ENCODE results near the gene NCOA5.

NCOA5 gene

DNA sequence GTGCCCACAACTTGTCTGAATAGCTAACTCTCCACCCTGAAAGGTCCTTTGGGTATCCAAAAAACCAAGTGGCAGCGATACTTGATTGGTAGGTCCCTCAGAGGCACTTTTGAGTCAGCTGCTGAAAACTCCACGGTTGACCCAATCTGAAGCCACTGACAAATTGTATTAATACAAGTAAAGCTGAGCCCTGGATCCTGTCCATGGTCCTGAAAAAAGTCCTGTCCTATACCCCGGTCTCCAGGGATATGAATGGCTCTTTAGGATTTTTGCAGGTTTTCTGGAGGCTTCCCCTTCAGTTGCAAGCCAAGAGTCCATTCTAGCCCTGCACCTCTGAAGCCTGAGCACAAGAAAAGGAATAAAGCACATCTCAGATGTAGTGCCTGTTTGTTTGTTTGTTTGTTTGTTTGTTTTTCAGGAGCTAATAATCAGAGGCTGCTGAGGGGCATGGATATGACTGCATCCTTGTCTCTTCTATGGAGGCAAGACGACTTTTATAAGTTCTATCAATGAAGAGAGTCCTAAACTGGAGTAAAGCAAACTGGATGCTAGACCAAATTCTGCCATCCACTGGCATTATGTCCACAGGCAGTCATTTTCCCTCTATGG, 62.4 kb downstream of the NCOA5 start:
- Histone ChIP-seq H3K4me3 (ENCODE audit: low read length) (no peak overlapping the region), H3K9me3 (ENCODE audit: control insufficient read depth, low read length) (no peaks in the 10 kb centered on the region), H3K36me3 (ENCODE audit: control insufficient read depth, insufficient read depth, low read length) (no peaks in the 10 kb centered on the region), H3K4me1 (ENCODE audit: control insufficient read depth, insufficient read depth, low read length) (peaks cover 7% of the 10 kb centered on the region), H3K27me3 (ENCODE audit: control insufficient read depth, insufficient read depth, low read length) (peaks cover 71% of the 10 kb centered on the region), H3K9ac (ENCODE audit: low read length) (no peak overlapping the region)

DNA sequence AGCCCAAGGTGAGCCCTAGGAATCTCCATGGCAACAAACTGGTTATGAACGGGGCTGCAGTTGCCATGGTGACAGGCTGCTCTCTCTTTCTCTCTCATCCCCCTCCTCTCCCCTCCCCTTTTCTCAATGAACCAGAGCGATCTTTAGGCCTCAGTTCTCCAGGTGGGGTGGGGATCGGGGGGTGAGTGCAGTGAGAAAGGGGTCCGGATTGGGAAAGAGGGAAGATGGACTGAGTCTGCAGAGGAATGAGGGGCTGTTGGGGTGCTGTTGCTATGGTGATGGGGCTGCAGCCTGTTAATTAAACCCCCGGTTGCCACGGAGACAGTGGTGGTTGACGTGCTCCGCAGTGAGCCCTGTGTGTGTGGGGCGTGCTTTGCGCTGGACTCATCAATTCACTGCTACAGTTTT, 64.4 kb downstream of the NCOA5 start:
- no peak overlapping the region for H3K9ac ChIP-seq (ENCODE audit: low read length)
- no peaks in the 10 kb centered on the region for H3K9me3 ChIP-seq (ENCODE audit: control insufficient read depth, low read length)
- H3K4me1 ChIP-seq (ENCODE audit: control insufficient read depth, insufficient read depth, low read length) = peaks cover 8% of the 10 kb centered on the region
- H3K36me3 ChIP-seq (ENCODE audit: control insufficient read depth, insufficient read depth, low read length) = no peaks in the 10 kb centered on the region
- peaks cover 62% of the 10 kb centered on the region for H3K27me3 ChIP-seq (ENCODE audit: control insufficient read depth, insufficient read depth, low read length)
- H3K4me3 ChIP-seq (ENCODE audit: low read length) = no peak overlapping the region

DNA sequence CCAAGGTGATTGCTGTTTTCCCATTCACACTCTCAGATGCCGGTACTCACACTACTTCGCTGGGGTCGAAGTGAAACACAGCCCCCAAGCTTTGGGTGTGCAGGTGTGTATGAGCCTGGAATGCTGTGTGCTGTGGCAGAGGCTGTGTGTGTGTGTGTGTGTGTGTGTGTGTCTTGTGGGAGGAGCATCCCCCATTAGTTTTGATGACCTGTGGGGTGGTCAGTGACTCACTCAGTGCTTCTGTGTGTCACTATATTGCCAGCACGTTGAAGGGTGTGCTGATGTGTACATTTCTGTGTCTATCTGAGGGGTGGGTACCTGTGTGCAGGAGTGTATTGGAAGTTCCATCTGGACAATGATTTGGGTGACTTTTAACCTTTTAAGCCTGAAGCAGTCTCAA, 65.8 kb downstream of the NCOA5 start:
- H3K9ac ChIP-seq (ENCODE audit: low read length) = no peak overlapping the region
- peaks cover 8% of the 10 kb centered on the region for H3K4me1 ChIP-seq (ENCODE audit: control insufficient read depth, insufficient read depth, low read length)
- peaks cover 51% of the 10 kb centered on the region for H3K27me3 ChIP-seq (ENCODE audit: control insufficient read depth, insufficient read depth, low read length)
- H3K4me3 ChIP-seq (ENCODE audit: low read length) = no peak overlapping the region
- H3K36me3 ChIP-seq (ENCODE audit: control insufficient read depth, insufficient read depth, low read length) = no peaks in the 10 kb centered on the region
- no peaks in the 10 kb centered on the region for H3K9me3 ChIP-seq (ENCODE audit: control insufficient read depth, low read length)

DNA sequence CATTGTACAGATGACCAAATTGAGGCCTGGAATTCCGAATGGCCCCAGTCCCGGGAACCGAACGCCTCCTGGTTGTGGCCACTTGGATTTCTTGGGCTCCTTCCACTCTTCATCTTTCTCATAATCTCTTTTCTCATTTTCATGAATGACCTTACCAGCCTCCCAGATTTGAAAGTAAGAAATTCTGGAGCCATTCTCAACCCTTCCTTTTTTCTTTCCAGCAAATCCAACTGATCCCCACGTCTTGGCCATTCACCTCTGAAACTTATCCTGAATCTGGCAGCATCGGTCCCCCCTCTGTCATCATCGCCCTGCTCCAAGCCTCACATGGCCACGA, 66.6 kb downstream of the NCOA5 start:
- H3K4me3 ChIP-seq (ENCODE audit: low read length) = no peak overlapping the region

DNA sequence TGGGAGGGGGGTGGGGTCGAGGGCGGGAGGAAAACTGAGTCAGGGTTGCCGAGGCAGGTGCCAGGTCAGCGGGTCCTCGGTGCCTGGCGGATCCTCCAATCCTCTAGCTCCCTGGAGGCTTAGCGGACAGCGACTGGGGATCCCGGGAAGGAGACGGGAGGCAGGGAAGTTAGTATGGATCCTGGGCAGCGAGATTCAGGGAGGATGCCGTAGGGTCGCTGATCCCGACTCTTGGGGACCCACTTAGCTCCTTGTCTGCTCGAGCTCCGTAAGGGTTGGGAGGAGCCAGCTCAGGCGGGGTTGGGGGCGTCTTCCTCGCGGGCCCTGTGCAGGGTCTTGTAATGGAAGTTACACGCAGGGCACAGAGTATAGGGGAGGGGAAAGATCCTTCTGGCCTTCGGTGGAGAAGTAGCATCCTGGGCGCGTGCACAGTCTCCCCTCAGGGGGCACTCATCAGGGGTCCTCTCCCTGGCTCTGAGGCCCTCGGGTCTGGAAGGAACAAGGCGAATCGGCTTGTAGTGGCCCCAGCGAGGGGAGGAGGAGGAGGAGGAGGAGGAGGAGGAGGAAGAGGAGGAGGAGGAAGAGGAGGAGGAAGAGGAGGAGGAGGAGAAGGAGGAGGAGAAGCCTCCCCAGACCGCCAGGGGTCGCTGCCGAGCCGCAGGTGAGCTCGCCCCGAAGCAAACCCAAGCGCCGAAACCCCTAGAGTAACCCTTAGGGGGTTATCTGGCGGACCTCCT, 67.2 kb downstream of the NCOA5 start:
- Histone ChIP-seq H3K36me3 (ENCODE audit: control insufficient read depth, insufficient read depth, low read length) (no peaks in the 10 kb centered on the region), H3K9ac (ENCODE audit: low read length) (no peak overlapping the region), H3K9me3 (ENCODE audit: control insufficient read depth, low read length) (no peaks in the 10 kb centered on the region), H3K4me1 (ENCODE audit: control insufficient read depth, insufficient read depth, low read length) (peaks cover 8% of the 10 kb centered on the region), H3K4me3 (ENCODE audit: low read length) (no peak overlapping the region), H3K27me3 (ENCODE audit: control insufficient read depth, insufficient read depth, low read length) (peaks cover 44% of the 10 kb centered on the region)

More for the DNA sequence above, 66.6 kb downstream of the NCOA5 start:
- H3K4me1 ChIP-seq (ENCODE audit: control insufficient read depth, insufficient read depth, low read length) = peaks cover 8% of the 10 kb centered on the region
- H3K9ac ChIP-seq (ENCODE audit: low read length) = no peak overlapping the region
- no peaks in the 10 kb centered on the region for H3K9me3 ChIP-seq (ENCODE audit: control insufficient read depth, low read length)
- no peaks in the 10 kb centered on the region for H3K36me3 ChIP-seq (ENCODE audit: control insufficient read depth, insufficient read depth, low read length)
- peaks cover 47% of the 10 kb centered on the region for H3K27me3 ChIP-seq (ENCODE audit: control insufficient read depth, insufficient read depth, low read length)

DNA sequence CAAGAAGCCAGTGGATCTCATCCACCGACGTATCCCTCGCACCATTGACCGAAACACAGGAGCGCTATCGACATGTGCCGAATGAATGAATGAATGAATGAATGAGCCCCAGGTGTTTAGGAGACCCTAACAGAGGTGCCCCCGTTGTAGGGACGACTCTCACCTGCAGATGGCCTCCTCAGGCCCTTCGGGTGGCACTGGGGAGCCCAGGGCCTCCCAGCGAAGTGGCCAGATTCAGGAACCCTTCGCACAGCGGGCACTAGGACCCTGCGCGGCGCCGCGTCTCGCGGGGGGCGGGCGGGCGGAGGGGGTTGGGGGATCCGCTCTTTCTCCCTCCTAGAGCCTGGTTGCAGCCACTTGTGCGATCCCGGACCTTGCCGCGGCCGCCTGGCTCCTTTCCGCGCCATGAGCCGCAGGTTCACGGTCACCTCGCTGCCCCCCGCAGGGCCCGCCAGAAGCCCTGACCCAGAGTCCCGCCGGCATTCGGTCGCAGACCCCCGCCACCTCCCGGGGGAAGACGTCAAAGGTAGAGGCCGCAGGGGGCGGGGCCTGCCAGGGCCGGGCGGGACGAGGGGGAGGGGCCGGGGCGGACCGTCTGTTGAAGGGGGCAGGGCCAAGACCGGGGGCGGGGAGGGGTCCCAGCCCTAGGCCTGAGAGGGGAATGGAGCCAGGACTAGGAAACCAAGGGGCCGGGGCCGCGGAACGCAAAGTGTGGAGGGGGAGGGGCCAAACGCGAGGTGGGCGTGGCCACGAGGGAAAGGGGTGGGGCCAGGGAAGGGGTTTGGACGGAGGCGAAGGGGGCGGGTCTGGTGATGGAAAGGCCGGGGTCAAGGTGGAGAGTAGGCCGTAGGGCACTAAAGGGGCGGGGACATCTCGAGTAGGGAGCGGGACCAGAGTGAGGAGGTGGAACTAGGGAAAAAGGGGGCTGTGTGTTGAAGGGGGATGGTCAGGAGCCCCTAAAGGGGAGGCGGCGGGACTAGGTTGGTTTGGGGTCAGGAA, 68.1 kb downstream of the NCOA5 start:
- Histone ChIP-seq H3K4me3 (ENCODE audit: low read length) (no peak overlapping the region), H3K4me1 (ENCODE audit: control insufficient read depth, insufficient read depth, low read length) (peaks cover 8% of the 10 kb centered on the region), H3K9me3 (ENCODE audit: control insufficient read depth, low read length) (no peaks in the 10 kb centered on the region), H3K27me3 (ENCODE audit: control insufficient read depth, insufficient read depth, low read length) (peaks cover 38% of the 10 kb centered on the region), H3K9ac (ENCODE audit: low read length) (no peak overlapping the region), H3K36me3 (ENCODE audit: control insufficient read depth, insufficient read depth, low read length) (no peaks in the 10 kb centered on the region)

DNA sequence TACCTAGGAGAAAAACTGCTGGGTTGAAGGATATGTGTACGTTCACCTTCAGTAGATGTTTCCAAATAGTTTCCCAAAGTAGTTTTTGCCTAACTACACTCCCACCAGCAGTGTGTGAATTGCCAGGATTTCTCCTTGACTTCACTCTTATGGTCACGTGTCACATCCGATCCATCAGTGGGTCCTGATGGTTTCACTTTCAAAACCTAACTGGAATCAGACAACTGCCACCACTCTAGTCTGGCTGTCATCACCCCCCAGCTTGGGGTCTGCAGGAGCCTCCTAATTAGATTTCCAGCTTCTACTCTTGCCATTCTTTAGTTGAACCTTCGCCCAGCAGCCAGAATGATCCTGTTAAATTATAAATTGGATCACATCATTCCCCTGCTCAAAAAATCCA, 69.2 kb downstream of the NCOA5 start:
- Histone ChIP-seq H3K9ac (ENCODE audit: low read length) (no peak overlapping the region), H3K9me3 (ENCODE audit: control insufficient read depth, low read length) (no peaks in the 10 kb centered on the region), H3K36me3 (ENCODE audit: control insufficient read depth, insufficient read depth, low read length) (no peaks in the 10 kb centered on the region), H3K4me1 (ENCODE audit: control insufficient read depth, insufficient read depth, low read length) (peaks cover 8% of the 10 kb centered on the region), H3K4me3 (ENCODE audit: low read length) (no peak overlapping the region), H3K27me3 (ENCODE audit: control insufficient read depth, insufficient read depth, low read length) (peaks cover 42% of the 10 kb centered on the region)

DNA sequence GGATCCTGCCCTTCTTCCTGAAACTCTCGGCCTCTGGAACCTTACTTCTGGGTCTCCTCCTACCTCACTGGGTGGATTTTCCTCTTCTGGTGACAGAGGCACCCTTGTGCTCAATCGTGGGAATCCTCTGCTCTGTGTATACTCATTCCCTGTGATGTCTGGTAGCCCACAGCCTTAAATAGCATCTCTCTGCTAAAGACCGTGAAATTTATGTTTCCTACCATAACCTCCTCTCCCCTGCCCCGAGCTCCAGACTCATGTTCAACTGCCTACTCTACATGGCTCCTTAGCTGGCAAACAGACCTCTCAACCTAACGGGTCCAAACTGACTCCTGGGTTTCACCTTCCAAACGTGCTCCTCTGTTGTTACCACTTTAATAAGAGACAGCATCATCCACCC, 71.2 kb downstream of the NCOA5 start:
- Histone ChIP-seq H3K27me3 (ENCODE audit: control insufficient read depth, insufficient read depth, low read length) (peaks cover 42% of the 10 kb centered on the region), H3K9me3 (ENCODE audit: control insufficient read depth, low read length) (no peaks in the 10 kb centered on the region), H3K36me3 (ENCODE audit: control insufficient read depth, insufficient read depth, low read length) (no peaks in the 10 kb centered on the region), H3K9ac (ENCODE audit: low read length) (no peak overlapping the region), H3K4me1 (ENCODE audit: control insufficient read depth, insufficient read depth, low read length) (peaks cover 12% of the 10 kb centered on the region), H3K4me3 (ENCODE audit: low read length) (no peak overlapping the region)

DNA sequence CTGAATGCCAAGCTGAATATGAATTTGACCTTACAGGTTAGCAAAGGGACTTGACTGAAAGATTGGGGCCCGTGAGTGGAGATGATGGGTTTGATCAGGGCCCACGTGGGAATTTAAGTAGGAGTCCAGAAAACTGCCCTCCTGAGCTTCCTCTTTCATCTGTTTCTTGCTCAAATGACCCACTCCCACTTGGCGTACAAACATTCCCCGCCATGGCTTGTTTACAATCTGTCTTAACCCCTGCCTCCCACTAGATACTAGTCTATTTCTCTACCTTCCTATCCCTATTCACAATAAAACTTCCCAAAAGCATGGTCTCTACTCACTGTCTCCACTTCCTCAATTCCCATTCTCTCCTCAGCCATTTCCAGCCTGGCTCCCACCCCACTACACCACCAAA, 71.7 kb downstream of the NCOA5 start:
- Histone ChIP-seq H3K27me3 (ENCODE audit: control insufficient read depth, insufficient read depth, low read length) (peaks cover 42% of the 10 kb centered on the region), H3K9ac (ENCODE audit: low read length) (no peak overlapping the region), H3K36me3 (ENCODE audit: control insufficient read depth, insufficient read depth, low read length) (no peaks in the 10 kb centered on the region)

DNA sequence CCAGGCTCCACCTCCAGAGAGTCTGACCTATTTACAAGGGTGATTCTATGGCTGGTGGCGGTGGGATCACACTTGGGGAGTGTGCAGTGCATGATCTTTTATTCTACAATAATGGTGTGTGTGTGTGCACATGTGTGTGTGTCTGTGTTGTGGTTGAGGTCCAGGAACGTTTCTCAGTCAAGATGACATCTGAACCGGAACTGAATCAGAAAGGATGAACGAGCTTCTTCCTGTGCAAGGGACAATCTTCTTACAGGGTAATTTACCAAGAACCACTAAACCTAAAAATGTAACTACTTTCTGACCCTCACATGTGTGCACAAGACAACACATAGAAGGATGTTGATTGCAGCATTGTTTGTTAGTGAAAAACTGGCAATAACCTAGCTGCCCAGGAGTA, 72.5 kb downstream of the NCOA5 start:
- Histone ChIP-seq H3K4me1 (ENCODE audit: control insufficient read depth, insufficient read depth, low read length) (peaks cover 4% of the 10 kb centered on the region), H3K9me3 (ENCODE audit: control insufficient read depth, low read length) (no peaks in the 10 kb centered on the region), H3K36me3 (ENCODE audit: control insufficient read depth, insufficient read depth, low read length) (no peaks in the 10 kb centered on the region), H3K9ac (ENCODE audit: low read length) (no peak overlapping the region), H3K4me3 (ENCODE audit: low read length) (no peak overlapping the region), H3K27me3 (ENCODE audit: control insufficient read depth, insufficient read depth, low read length) (peaks cover 45% of the 10 kb centered on the region)

More for the DNA sequence above, 71.7 kb downstream of the NCOA5 start:
- no peaks in the 10 kb centered on the region for H3K9me3 ChIP-seq (ENCODE audit: control insufficient read depth, low read length)
- H3K4me1 ChIP-seq (ENCODE audit: control insufficient read depth, insufficient read depth, low read length) = peaks cover 12% of the 10 kb centered on the region
- no peak overlapping the region for H3K4me3 ChIP-seq (ENCODE audit: low read length)

DNA sequence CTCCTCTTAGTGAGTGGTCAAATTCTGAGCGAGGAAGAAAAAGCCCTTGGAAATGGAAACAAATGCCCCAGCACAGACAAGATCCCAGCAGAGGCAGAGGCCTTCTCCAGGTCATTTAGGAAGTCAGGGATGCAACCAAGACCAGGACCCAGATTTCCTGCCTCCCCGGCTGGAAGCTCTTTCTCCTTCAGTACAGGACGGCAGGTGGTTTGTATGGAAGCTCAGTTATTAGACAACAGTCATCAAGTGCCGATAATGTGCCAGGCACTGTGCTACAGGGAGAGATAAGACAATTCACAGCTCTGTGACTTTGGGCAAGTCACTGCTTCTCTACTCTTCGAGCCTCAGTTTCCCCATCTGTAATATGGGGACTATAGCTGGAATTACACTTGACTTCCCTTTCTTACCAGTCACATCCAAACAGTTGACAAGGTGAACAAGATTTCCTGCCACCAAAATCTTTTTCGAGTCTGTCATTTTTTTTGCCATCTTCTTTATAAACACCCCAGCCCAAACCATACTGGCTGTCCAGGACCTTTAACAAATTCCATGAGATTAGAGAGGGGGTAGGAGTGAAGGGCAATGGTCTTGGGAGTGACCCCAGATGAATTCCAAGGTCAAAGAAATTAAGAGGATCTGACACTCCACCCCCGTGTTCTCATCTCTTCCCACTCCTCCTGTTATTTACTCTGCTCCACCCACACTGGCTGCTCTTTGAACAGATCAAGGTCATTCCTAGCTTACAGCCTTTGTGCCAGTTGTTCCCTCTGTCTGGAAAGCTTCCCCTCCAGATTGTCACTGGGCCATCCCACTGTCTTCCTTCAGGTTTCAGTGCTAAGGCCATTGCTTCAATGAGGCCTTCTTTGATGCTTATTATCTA, 75.0 kb downstream of the NCOA5 start:
- H3K4me3 ChIP-seq (ENCODE audit: low read length) = no peak overlapping the region
- H3K27me3 ChIP-seq (ENCODE audit: control insufficient read depth, insufficient read depth, low read length) = peaks cover 57% of the 10 kb centered on the region
- H3K9me3 ChIP-seq (ENCODE audit: control insufficient read depth, low read length) = no peaks in the 10 kb centered on the region
- H3K9ac ChIP-seq (ENCODE audit: low read length) = no peak overlapping the region
- H3K4me1 ChIP-seq (ENCODE audit: control insufficient read depth, insufficient read depth, low read length) = peaks cover 10% of the 10 kb centered on the region
- no peaks in the 10 kb centered on the region for H3K36me3 ChIP-seq (ENCODE audit: control insufficient read depth, insufficient read depth, low read length)
